ENCODE results near the gene CLIC4. TPM values are rescaled to one million over a fixed set of nuclear protein-coding genes. Genes with fewer than 3 reads are reported as not detected.

The CLIC4 gene
- total and polyA plus RNA-seq, 11 donors = 111 to 917 (median 387) TPM

- Histone ChIP-seq H3K27ac (peak overlapping the region; percentile 48 to 93 (median 80)), H3K4me1 (peaks cover 0 to 55% (median 34%) of the 10 kb centered on the region in 12 donors), H3K9me3 (no peaks in the 10 kb centered on the region), H3K36me3 (no peaks in the 10 kb centered on the region), H3K27me3 (no peaks in the 10 kb centered on the region), H3K4me3 (no peak overlapping the region)
- 69 to 77% (median 70%) methylated on average over 5 of the region's 5 CpGs for WGBS, 4 donors
- TF ChIP-seq POLR2A (IDR thresholded peaks at IDR 0.05) (no peak), CTCF (IDR thresholded peaks at IDR 0.05) (no peak)
- DNase-seq (no peak), ATAC-seq (no peak)
- intact Hi-C loops (cut with DNase I) = loop anchor here in 1 of 10 donors (5.0 kb wide), 1 partner anchor 38 kb away; no protein-coding TSS in a partner anchor
Observed at GRCh38 chr1:24735156-24735508, 10.1 kb upstream of the CLIC4 start.

GRCh38 chr1:24735509-24736375 lies 9.5 kb upstream of the CLIC4 start:
- peaks cover 0 to 50% (median 29%) of the 10 kb centered on the region in 12 donors for H3K4me1 ChIP-seq
- H3K9me3 ChIP-seq = no peaks in the 10 kb centered on the region
- H3K27me3 ChIP-seq = no peaks in the 10 kb centered on the region
- no peaks in the 10 kb centered on the region for H3K36me3 ChIP-seq
- H3K27ac ChIP-seq = peak overlapping the region; percentile 48 to 93 (median 80)
- peak; percentile 76 to 89 (median 87) for ATAC-seq
- intact Hi-C loops (cut with DNase I) = loop anchor here in 2 of 10 donors (1.0 to 5.0 kb wide), 2 partner anchors 9 to 38 kb away; no protein-coding TSS in a partner anchor
- 12 to 22% (median 17%) methylated on average over 16 of the region's 16 CpGs for WGBS, 4 donors
- H3K4me3 ChIP-seq = peak overlapping the region in 10 of 12 donors; percentile 7 to 35 (median 24)
- no peak for TF ChIP-seq POLR2A (IDR thresholded peaks at IDR 0.05)
- TF ChIP-seq CTCF (IDR thresholded peaks at IDR 0.05) = no peak
- peak in 4 of 5 donors; percentile 76 to 79 (median 78) for DNase-seq

GRCh38 chr1:24737368-24738117 lies 7.7 kb upstream of the CLIC4 start:
- TF ChIP-seq CTCF (IDR thresholded peaks at IDR 0.05) = no peak
- no peak for TF ChIP-seq POLR2A (IDR thresholded peaks at IDR 0.05)
- Histone ChIP-seq H3K27ac (peak overlapping the region in 3 of 12 donors; percentile 74 to 91 (median 79)), H3K9me3 (no peaks in the 10 kb centered on the region), H3K4me3 (no peak overlapping the region), H3K36me3 (no peaks in the 10 kb centered on the region), H3K4me1 (peaks cover 0 to 48% (median 23%) of the 10 kb centered on the region in 12 donors), H3K27me3 (no peaks in the 10 kb centered on the region)
- 95 to 97% (median 95%) methylated on average over 6 of the region's 6 CpGs for WGBS, 4 donors
- DNase-seq (no peak), ATAC-seq (no peak)
- intact Hi-C loops (cut with DNase I) = loop anchor here in 1 of 10 donors (5.0 kb wide), 1 partner anchor 40 kb away; no protein-coding TSS in a partner anchor

- Histone ChIP-seq H3K4me3 (no peak overlapping the region), H3K9me3 (no peaks in the 10 kb centered on the region), H3K4me1 (peaks cover 0 to 51% (median 32%) of the 10 kb centered on the region in 12 donors), H3K27ac (no peak overlapping the region), H3K36me3 (no peaks in the 10 kb centered on the region), H3K27me3 (no peaks in the 10 kb centered on the region)
- DNase-seq = no peak
- ATAC-seq = no peak
- no peak for TF ChIP-seq POLR2A (IDR thresholded peaks at IDR 0.05)
- TF ChIP-seq CTCF (IDR thresholded peaks at IDR 0.05) = no peak
- intact Hi-C loops (cut with DNase I) = loop anchor here in 1 of 10 donors (5.0 kb wide), 1 partner anchor 42 kb away; no protein-coding TSS in a partner anchor
- WGBS, 4 donors = 97 to 99% (median 98%) methylated on average over 9 of the region's 9 CpGs
Observed at GRCh38 chr1:24739241-24739640, 6.0 kb upstream of the CLIC4 start.
